Right cardiac atrium (tissue), 5 donors: ENCODE data around the gene BBLN. TPM values are rescaled to one million over a fixed set of nuclear protein-coding genes. Genes with fewer than 3 reads are reported as not detected.

Experiments
- ATAC-seq, 2 donors: fragments of 200-7000 bp; cut with Tn5 transposase; one replicate each; pipeline versions ENCODE4 v1.8.0 to v1.9.1; 2020; ENCODE audit warnings: moderate library complexity in 2 of 2, mild to moderate bottlenecking in 1 of 2
- DNase-seq, 3 donors: peaks; one replicate each; pipeline ENCODE4 v3.0.0-alpha.2; 2020
- H3K27ac ChIP-seq: one replicate; pipeline ENCODE4 v1.5.1; 2013; ENCODE audit warnings: mild to moderate bottlenecking, low read length, control low read depth, moderate library complexity
- H3K27me3 ChIP-seq: one replicate; pipeline ENCODE4 v1.6.1; 2013; ENCODE audit not compliant: control insufficient read depth, insufficient read depth
- H3K4me1 ChIP-seq: one replicate; pipeline ENCODE4 v1.6.1; 2013; ENCODE audit warnings: low read length; ENCODE audit not compliant: control insufficient read depth, insufficient read depth
- H3K4me3 ChIP-seq: one replicate; pipeline ENCODE4 v1.5.1; 2013; ENCODE audit warnings: low read length, control low read depth
- H3K9me3 ChIP-seq: one replicate; pipeline ENCODE4 v1.6.1; 2013; ENCODE audit warnings: low read length; ENCODE audit not compliant: control insufficient read depth
- WGBS: extraction: QIAGEN DNeasy Blood & Tissue Kit; methylation state at CpG from one replicate; pipeline ENCODE4 v1.1.7; 2013; 5-methylcytosine and 5-hydroxymethylcytosine counted together
- intact Hi-C, 4 donors: fragments of 100-400 bp; cut with DNase I; formaldehyde crosslinking; loops; one replicate each; pipeline versions ENCODE4 v1.11.0 to v1.14.0; 2022 to 2023
- polyA plus RNA-seq: library from polyadenylated mRNA; stranded (reverse); fragments of 200-250 nt; gene quantifications from one replicate; pipeline ENCODE4 v1.2.3, GENCODE V29; 2013
- total RNA-seq, 4 donors: library from RNA; stranded (reverse); fragmentation: NEBNext Ultra II Directional; extraction: Animal tissue kit (Norgen Biotek cat#: 25700); gene quantifications; one replicate each; pipeline ENCODE4 v1.2.1, GENCODE V29; 2021
- donor health status: healthy with polysubstance abuse.
- donor health status: DM: no; HTN: yes; CAD: no.
- donor health status: DM: no; HTN: no; CAD: no.
- donor health status: DM: no; HTN: yes; CAD: no; lungs with severe emphysema.
- donor health status: DM: yes; HTN: yes; CAD: no.

The BBLN gene
- total and polyA plus RNA-seq, 5 donors, result 41.6 to 138 (median 51.9) TPM

DNA sequence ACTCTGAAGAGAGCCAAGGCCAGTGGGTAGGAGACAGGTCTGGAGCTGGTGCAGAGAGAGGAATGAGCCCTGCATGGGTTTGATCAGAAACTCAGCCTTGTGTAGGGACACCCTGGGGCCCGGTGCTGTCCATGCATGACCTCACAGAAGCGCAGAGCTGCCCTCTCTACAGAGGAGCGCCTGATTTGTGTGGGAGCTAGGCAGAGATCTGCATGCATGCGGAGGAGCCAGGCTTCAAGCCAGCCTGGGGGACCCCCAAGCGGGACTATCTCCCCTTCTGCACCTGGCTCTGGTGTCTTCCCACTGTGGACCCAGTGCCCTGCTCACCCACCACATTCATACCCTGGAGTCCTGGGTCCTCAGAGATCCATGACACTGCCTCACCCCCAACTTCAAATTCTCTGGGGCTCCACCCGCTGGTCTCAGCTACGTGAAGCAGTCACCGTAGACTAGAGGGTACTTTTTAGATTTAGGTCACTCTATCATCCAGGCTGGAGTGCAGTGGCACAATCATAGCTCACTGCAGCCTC, 13.4 kb upstream of the BBLN start:
- ATAC-seq (no peak), DNase-seq (peak in 2 of 3 donors; percentile 6 to 10)
- Histone ChIP-seq H3K27me3 (no peaks in the 10 kb centered on the region), H3K4me1 (no peaks in the 10 kb centered on the region), H3K27ac (no peak overlapping the region), H3K4me3 (no peak overlapping the region), H3K9me3 (no peaks in the 10 kb centered on the region)
- intact Hi-C loops, result no loop called here
- WGBS, result 92% methylated on average over 8 of the region's 8 CpGs

DNA sequence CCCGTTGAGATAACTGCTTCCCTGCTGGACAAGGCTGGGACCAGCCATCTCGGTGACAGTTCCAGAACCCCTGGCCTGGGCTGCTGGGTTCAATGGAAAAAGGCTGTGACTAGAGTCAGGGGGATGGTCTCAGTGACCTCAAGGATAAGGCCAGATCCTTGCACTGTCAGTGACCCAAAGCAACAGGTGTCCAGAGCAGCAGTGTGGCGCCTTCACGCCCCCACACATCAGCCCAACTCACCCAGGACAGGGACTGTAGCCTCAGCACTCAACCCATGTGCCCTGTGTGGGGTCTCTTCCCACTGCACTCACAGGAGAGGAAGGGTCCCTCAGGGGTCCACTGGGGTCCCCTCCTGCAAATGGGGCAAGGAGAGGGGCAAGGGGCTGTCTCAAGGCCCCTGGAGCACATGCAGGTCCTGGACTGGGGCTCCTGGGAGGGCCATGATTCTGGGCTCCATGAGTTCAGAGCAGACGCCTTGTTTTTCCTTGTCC, 11.5 kb upstream of the BBLN start:
- no peaks in the 10 kb centered on the region for H3K4me1 ChIP-seq
- H3K27me3 ChIP-seq, result no peaks in the 10 kb centered on the region
- ATAC-seq (no peak), DNase-seq (peak in 1 of 3 donors; percentile 19)
- H3K4me3 ChIP-seq, result no peak overlapping the region
- H3K27ac ChIP-seq, result no peak overlapping the region
- H3K9me3 ChIP-seq, result no peaks in the 10 kb centered on the region
- WGBS, result 83% methylated on average over 5 of the region's 5 CpGs
- intact Hi-C loops, result no loop called here

DNA sequence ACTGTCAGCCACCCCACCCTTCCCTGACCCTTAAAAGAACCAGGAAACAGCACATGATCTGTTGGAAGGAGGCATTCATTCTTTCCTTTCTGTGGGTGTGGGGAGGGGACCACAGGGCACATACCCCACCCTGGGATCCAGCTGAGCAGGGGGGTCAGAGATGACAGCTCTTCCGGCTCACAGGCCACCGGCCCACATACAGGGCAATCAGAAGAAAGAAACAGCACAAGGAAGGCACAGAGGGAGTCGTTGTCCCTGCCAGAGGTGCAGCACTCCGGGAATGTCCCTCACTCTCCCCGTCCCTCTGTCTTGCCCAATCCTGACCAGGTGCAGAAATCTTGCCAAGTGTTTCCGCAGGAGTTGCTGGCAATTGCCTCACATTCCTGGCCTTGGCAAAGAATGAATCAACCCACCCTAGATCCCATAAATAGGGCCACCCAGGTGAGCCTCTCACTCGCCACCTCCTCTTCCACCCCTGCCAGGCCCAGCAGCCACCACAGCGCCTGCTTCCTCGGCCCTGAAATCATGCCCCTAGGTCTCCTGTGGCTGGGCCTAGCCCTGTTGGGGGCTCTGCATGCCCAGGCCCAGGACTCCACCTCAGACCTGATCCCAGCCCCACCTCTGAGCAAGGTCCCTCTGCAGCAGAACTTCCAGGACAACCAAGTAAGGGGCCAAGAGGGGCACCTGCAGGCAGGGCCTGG, 10.9 kb upstream of the BBLN start, which contains the start of gene LCN2:
LCN2 (plus strand) TSS at position 453 of the 701 bp plus-strand sequence; CDS start at position 526, 73 bp downstream.
- WGBS, result 71% methylated on average over 9 of the region's 9 CpGs
- peak in 1 of 3 donors; percentile 28 for DNase-seq
- H3K27ac ChIP-seq, result no peak within 1 kb of the TSS

DNA sequence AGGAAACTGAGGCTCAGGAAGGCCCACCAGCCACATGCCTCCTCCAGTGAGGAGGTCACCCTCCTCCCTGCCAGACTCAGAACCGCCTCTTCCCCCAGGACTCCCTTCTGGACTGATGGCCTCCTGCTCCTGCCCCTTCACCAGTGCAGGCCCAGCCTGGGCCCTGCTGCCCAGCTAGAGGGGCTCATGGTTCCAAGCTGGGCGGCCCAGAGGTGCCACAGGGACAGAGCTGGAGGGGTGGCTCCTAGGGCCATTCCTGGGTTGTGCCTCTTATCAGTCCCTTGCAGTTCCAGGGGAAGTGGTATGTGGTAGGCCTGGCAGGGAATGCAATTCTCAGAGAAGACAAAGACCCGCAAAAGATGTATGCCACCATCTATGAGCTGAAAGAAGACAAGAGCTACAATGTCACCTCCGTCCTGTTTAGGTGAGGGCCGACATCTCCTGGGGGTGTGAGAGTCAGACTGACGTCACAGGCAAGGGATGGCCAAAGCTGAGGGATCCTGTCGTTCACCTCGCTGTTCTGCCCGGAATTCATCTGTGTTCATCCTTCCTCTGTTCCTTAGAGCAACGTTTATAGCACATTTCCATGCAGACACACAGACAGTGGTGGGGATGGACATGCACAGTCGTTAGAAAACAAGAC, 10.0 kb upstream of the BBLN start:
- WGBS, result 58% methylated on average over 11 of the region's 11 CpGs
- DNase-seq (peak in 1 of 3 donors; percentile 21), ATAC-seq (no peak)
- Histone ChIP-seq H3K27ac (no peak overlapping the region), H3K27me3 (no peaks in the 10 kb centered on the region), H3K4me3 (no peak overlapping the region), H3K9me3 (no peaks in the 10 kb centered on the region), H3K4me1 (no peaks in the 10 kb centered on the region)
- intact Hi-C loops, result no loop called here

More for the DNA sequence above, 10.9 kb upstream of the BBLN start, which contains the start of gene LCN2:
- Histone ChIP-seq H3K4me1 (no peaks in the 10 kb centered on the region), H3K9me3 (no peaks in the 10 kb centered on the region), H3K27me3 (no peaks in the 10 kb centered on the region), H3K4me3 (no peak within 1 kb of the TSS)
- ATAC-seq, result peak in 1 of 2 donors; percentile 39
- intact Hi-C loops, result no loop called here

DNA sequence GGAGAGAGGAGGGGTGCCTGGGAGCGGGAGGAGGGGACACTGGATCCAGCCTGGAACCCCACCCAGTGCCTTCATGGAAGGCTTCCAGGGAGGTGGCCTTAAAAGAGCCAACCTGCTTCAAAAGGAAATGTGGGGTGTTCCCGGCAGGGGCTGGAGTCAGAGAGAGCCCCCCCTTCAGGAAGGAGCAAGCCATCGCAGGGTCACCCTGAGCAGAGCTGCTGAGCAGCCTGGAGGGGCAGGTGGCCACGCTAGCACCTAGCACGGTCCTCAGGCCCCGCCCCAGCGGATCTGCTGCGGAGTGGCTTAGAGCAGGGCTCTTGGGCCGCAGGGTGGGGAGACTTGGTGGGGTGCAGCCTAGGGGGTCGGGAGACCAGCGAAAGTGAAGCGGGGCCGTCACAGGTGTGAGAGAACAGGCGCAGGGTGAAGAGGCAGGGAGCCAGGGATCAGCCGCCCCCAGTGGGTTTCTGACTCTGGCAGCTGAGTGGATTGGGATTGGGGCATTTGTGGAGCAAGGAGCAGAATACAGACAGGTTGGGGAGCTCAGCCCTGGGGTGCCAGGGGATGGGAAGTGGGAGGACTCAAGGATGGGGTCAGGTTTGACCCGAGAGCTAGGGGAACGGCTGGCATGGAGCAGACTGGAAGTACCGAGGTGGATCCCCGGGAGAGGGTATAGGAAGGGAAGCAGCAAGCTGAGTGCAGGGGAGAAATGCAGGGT, 9.3 kb upstream of the BBLN start:
- DNase-seq (peak in 1 of 3 donors; percentile 19), ATAC-seq (peak in 1 of 2 donors; percentile 17)
- Histone ChIP-seq H3K9me3 (no peaks in the 10 kb centered on the region), H3K4me1 (no peaks in the 10 kb centered on the region), H3K27me3 (no peaks in the 10 kb centered on the region), H3K4me3 (no peak overlapping the region), H3K27ac (no peak overlapping the region)
- WGBS, result 70% methylated on average over 19 of the region's 19 CpGs
- intact Hi-C loops, result no loop called here

DNA sequence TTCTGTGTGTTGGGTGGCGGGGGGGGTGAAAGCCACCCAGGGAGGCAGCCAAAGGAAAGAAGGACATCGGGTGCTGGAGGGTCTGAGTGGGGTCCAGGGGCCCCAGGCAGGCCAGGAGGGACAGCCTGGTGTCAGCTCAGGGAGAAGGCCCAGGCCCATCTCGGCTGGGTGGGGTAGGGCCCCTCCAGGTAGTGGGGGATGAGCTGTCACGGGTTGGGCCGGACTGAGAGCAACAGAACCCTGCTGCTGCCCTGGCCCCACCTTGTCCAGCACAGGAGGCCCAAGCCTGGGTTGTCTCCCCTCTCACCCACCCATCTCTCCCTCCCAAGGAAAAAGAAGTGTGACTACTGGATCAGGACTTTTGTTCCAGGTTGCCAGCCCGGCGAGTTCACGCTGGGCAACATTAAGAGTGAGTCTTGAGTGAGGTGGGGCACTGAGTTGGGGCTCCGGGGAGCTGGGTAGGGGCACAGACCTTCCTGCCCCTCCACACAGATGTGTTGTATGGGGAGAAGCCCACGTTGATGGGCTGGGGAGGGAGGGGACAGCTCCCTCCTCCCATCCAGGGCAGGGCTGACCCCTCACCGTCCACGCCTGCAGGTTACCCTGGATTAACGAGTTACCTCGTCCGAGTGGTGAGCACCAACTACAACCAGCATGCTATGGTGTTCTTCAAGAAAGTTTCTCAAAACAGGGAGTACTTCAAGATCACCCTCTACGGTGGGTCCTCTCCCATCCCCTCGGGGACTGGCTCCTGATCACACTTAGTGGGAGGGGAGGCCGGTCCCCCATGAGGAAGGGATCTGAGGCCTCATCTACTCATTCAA, 8.5 kb upstream of the BBLN start:
- Histone ChIP-seq H3K9me3 (no peaks in the 10 kb centered on the region), H3K4me3 (no peak overlapping the region), H3K27ac (no peak overlapping the region), H3K27me3 (no peaks in the 10 kb centered on the region), H3K4me1 (no peaks in the 10 kb centered on the region)
- DNase-seq (peak in 1 of 3 donors; percentile 23), ATAC-seq (no peak)
- intact Hi-C loops, result no loop called here
- whole genome bisulfite sequencing, result 88% methylated on average over 18 of the region's 18 CpGs

DNA sequence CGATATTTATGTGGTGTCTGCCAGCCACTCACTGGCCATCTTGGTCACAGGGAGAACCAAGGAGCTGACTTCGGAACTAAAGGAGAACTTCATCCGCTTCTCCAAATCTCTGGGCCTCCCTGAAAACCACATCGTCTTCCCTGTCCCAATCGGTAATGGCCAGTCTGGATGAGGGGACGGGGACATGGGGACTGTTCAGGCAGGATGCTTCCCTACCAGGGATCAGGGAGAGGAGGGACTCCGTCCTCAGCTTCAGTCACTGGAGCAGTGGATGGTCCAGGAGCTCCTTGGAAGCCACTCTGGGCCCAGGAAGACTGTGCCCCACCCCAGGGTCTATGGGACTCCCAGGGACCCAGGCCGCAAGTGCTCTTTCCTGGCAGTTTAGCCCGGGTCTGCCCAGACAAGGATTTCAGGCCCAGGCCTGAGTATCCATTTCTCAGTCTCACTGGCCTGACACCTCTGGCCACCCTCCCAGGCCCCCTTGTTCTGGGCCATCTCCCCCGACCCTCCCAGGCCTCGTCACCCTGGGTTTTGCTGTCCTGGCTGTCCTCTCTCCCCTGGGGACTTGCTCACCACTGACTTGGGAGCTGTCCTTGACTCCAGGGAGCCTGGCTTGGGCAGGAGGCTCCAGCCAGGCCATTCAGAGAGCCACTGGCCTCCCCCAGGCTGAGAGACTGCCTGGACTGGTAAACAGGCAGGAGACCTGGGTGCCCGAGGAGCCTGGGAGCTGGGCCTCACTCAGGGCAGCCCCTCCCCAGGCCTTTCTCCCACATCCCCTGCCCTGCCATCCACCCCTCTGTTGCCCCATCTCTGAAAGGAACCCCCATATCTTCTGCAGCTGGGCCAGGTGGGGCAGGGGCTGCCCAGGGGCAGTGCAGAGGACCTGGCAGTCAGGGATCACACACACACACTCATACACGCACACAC, 7.7 kb upstream of the BBLN start:
- Histone ChIP-seq H3K27ac (no peak overlapping the region), H3K4me3 (no peak overlapping the region), H3K9me3 (no peaks in the 10 kb centered on the region), H3K4me1 (no peaks in the 10 kb centered on the region), H3K27me3 (no peaks in the 10 kb centered on the region)
- WGBS, result 92% methylated on average over 13 of the region's 13 CpGs
- DNase-seq (peak in 1 of 3 donors; percentile 12), ATAC-seq (no peak)
- intact Hi-C loops, result no loop called here

DNA sequence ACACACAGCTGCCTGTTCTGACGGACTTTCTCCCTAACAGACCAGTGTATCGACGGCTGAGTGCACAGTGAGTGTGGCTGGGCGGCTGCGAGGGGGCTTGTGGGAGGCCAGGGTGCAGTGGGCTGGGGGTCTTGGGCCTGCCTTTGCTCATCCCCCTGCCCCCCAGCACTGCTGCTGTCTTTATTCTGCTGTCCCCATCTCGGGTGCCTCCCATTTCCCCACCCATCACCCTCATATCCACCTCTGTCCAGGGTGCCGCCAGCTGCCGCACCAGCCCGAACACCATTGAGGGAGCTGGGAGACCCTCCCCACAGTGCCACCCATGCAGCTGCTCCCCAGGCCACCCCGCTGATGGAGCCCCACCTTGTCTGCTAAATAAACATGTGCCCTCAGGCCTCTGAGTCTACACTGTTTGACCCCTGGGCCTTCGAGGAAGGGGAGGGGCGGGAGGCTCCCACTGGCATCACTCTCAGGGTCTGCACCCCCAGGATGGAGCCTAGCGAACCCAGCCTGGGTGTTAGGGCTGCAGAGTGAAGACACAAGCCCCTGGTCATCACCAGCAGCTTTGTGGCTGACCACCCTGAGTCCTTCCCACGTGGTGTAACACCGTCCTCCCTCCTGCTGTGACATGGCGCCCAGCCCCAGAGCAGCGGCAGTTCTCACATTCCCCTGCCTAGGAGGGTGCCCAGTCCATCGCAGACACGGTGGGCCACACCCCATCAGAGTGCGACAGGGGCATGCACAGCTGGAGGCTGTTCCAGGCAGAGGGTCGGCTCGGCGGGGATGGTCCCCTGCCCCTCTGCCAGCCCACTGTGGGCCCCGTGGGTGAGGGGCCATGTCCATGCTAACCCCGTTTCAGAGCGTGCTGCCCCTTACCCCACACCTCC, 6.8 kb upstream of the BBLN start:
- 85% methylated on average over 26 of the region's 26 CpGs for WGBS
- ATAC-seq, result no peak
- H3K4me3 ChIP-seq, result no peak overlapping the region
- H3K27ac ChIP-seq, result no peak overlapping the region
- no peaks in the 10 kb centered on the region for H3K9me3 ChIP-seq
- DNase-seq, result no peak
- no peaks in the 10 kb centered on the region for H3K27me3 ChIP-seq
- intact Hi-C loops, result no loop called here
- no peaks in the 10 kb centered on the region for H3K4me1 ChIP-seq
